GM11168 (cell line): ENCODE data around the gene MYRFL.

Experiments
- in situ Hi-C: fragments of 300-500 bp; cut with MboI; formaldehyde crosslinking; loops from one replicate; pipeline ENCODE4 v1.12.0; 2022; ENCODE audit warnings: low sequenced_read_pairs; ENCODE audit not compliant: unreplicated experiment

The MYRFL gene

GRCh38 chr12:70007687-70008086, 182.7 kb downstream of the MYRFL start:
- in situ Hi-C loops, result no loop called here
